Liver (tissue), 9 donors: ENCODE measurements around the gene CDH4. TPM values are rescaled to one million over a fixed set of nuclear protein-coding genes. Genes with fewer than 3 reads are reported as not detected.

Experiments
- DNase-seq: peaks from one replicate; pipeline ENCODE4 v3.0.0-alpha.2; 2017; ENCODE audit warnings: low spot score
- H3K27ac ChIP-seq, 2 donors: one replicate each; pipeline ENCODE4 v1.7.0; 2013; ENCODE audit warnings: inconsistent platforms in 2 of 2, low read length in 2 of 2, control low read depth in 1 of 2, low read depth in 1 of 2, mild to moderate bottlenecking in 1 of 2
- H3K27me3 ChIP-seq, 4 donors: one replicate each; pipeline versions ENCODE4 v1.6.1 to v1.7.0; 2013; ENCODE audit warnings: low read length in 3 of 4, inconsistent platforms in 1 of 4, mild to moderate bottlenecking in 1 of 4, moderate library complexity in 1 of 4; ENCODE audit not compliant: control insufficient read depth in 4 of 4, insufficient read depth in 4 of 4
- H3K36me3 ChIP-seq, 4 donors: one replicate each; pipeline versions ENCODE4 v1.6.1 to v1.7.0; 2013; ENCODE audit warnings: low read length in 3 of 4, mild to moderate bottlenecking in 3 of 4, low read depth in 1 of 4, moderate library complexity in 1 of 4; ENCODE audit not compliant: control insufficient read depth in 4 of 4, insufficient read depth in 3 of 4
- H3K4me1 ChIP-seq, 4 donors: one replicate each; pipeline versions ENCODE4 v1.6.1 to v1.7.0; 2013; ENCODE audit warnings: low read length in 3 of 4, mild to moderate bottlenecking in 3 of 4, moderate library complexity in 1 of 4; ENCODE audit not compliant: control insufficient read depth in 4 of 4, insufficient read depth in 4 of 4
- H3K4me3 ChIP-seq, 3 donors: one replicate each; pipeline versions ENCODE4 v1.6.1 to v1.7.0; 2013; ENCODE audit warnings: low read length in 3 of 3, control low read depth in 1 of 3, low read depth in 1 of 3, mild to moderate bottlenecking in 1 of 3
- H3K9ac ChIP-seq, 2 donors: one replicate each; pipeline ENCODE4 v1.7.0; 2013; ENCODE audit warnings: low read length in 2 of 2, mild to moderate bottlenecking in 2 of 2, moderate library complexity in 2 of 2, control low read depth in 1 of 2, low read depth in 1 of 2
- H3K9me3 ChIP-seq, 4 donors: one replicate each; pipeline versions ENCODE4 v1.6.1 to v1.7.0; 2013; ENCODE audit warnings: low read length in 3 of 4; ENCODE audit not compliant: control insufficient read depth in 4 of 4
- EGR1 ChIP-seq, 2 donors: IDR thresholded peaks; 2 replicates each; pipeline ENCODE4 v1.6.1; 2016 to 2018; ENCODE audit warnings: antibody characterized with exemption in 2 of 2, low read depth in 2 of 2
- FOXA2 ChIP-seq: IDR thresholded peaks from 2 replicates; pipeline ENCODE4 v1.6.1; 2016; ENCODE audit warnings: antibody characterized with exemption
- GABPA ChIP-seq, 2 donors: IDR thresholded peaks in 1 of 2; conservative IDR thresholded peaks in 1 of 2; 2 replicates each; pipeline ENCODE4 v1.6.1; 2016; ENCODE audit warnings: antibody characterized with exemption in 2 of 2, mild to moderate bottlenecking in 1 of 2, moderate library complexity in 1 of 2
- HNF4A ChIP-seq, 2 donors: conservative IDR thresholded peaks; 2 replicates each; pipeline ENCODE4 v1.6.1; 2016; ENCODE audit warnings: antibody characterized with exemption in 2 of 2, mild to moderate bottlenecking in 2 of 2
- NR2F2 ChIP-seq: IDR thresholded peaks from 2 replicates; pipeline ENCODE4 v1.6.1; 2016; ENCODE audit warnings: antibody characterized with exemption
- RAD21 ChIP-seq, 2 donors: IDR thresholded peaks; 2 replicates each; pipeline ENCODE4 v1.6.1; 2016; ENCODE audit warnings: antibody characterized with exemption in 2 of 2, mild to moderate bottlenecking in 2 of 2
- RXRA ChIP-seq, 2 donors: IDR thresholded peaks; 2 replicates each; pipeline ENCODE4 v1.6.1; 2017 to 2018; ENCODE audit warnings: antibody characterized with exemption in 2 of 2, mild to moderate bottlenecking in 1 of 2
- TAF1 ChIP-seq: conservative IDR thresholded peaks from 2 replicates; pipeline ENCODE4 v1.6.1; 2016; ENCODE audit warnings: antibody characterized with exemption, mild to moderate bottlenecking
- YY1 ChIP-seq: IDR thresholded peaks from 2 replicates; pipeline ENCODE4 v1.6.1; 2016; ENCODE audit warnings: antibody characterized with exemption, mild to moderate bottlenecking
- WGBS: extraction: QIAGEN DNeasy Blood & Tissue Kit; methylation state at CpG from one replicate; pipeline ENCODE4 v1.1.7; 2013; 5-methylcytosine and 5-hydroxymethylcytosine counted together
- polyA plus RNA-seq, 2 donors: library from polyadenylated mRNA; stranded (reverse) in 1 of 2; unstranded in 1 of 2; fragments of 200-250 nt in 1 of 2; fragments of >200 nt in 1 of 2; fragmentation: Nextera tagmentation in 1 of 2; extraction: Ambion mirVana in 1 of 2; gene quantifications; one replicate each; pipeline versions ENCODE4 v1.2.1 to v1.2.3, GENCODE V29; 2013 to 2015
- total RNA-seq, 2 donors: library from RNA; depleted of rRNA; stranded (reverse); fragments of >200 nt; gene quantifications; one replicate each; pipeline ENCODE4 v1.2.3, GENCODE V29; 2014
- TF ChIP-seq, protein P1 (sequence below): fragments of 150-350 bp; IDR thresholded peaks from 2 replicates; pipeline ENCODE4 v1.5.1; 2017; ENCODE audit warnings: improper control_type of control experiment, low read depth, low read length; ENCODE audit not compliant: missing input control
- TF ChIP-seq, protein P2 (sequence below): IDR thresholded peaks from 2 replicates; pipeline ENCODE4 v1.6.1; 2016; ENCODE audit warnings: antibody characterized with exemption
- TF ChIP-seq, protein P3 (sequence below): IDR thresholded peaks from 2 replicates; pipeline ENCODE4 v1.6.1; 2016; ENCODE audit warnings: antibody characterized with exemption
- TF ChIP-seq, protein P4 (sequence below): IDR thresholded peaks from 2 replicates; pipeline ENCODE4 v1.6.1; 2016; ENCODE audit warnings: antibody characterized with exemption
- donor health status: healthy.
- donor health status: healthy.
- donor health status: healthy.
- donor health status: healthy.
- donor health status: healthy.

The CDH4 gene
- total and polyA plus RNA-seq, 4 donors = 0.03 to 0.25 (median 0.19) TPM; not detected in 1

DNA sequence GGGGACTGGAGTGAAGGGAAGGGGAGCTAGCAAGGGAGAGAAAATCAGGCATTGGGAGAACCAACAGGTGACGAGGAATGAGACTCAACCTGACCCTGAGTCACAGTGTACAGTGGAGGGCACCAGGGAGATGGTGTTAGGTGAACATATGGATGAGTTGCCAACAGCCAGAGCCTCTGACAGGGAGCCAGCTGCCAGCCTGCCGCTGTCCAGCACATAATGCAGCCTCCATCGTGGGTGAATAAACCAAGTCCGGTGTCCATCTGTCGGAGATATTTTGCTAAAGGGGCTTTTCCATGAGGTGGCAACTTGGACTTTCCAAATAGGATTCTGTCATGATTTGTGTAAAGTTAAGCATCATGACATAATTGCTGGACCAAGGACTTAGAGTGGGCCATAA lies 88.1 kb downstream of the CDH4 start:
- Histone ChIP-seq H3K27me3 (peaks cover 0 to 3% (median 0%) of the 10 kb centered on the region in 4 donors), H3K4me1 (no peaks in the 10 kb centered on the region), H3K36me3 (no peaks in the 10 kb centered on the region), H3K9me3 (no peaks in the 10 kb centered on the region), H3K9ac (no peak overlapping the region), H3K27ac (no peak overlapping the region), H3K4me3 (no peak overlapping the region)
- WGBS = 70% methylated on average over 5 of the region's 5 CpGs
- no peak for DNase-seq
- TF ChIP-seq, protein P1, sequence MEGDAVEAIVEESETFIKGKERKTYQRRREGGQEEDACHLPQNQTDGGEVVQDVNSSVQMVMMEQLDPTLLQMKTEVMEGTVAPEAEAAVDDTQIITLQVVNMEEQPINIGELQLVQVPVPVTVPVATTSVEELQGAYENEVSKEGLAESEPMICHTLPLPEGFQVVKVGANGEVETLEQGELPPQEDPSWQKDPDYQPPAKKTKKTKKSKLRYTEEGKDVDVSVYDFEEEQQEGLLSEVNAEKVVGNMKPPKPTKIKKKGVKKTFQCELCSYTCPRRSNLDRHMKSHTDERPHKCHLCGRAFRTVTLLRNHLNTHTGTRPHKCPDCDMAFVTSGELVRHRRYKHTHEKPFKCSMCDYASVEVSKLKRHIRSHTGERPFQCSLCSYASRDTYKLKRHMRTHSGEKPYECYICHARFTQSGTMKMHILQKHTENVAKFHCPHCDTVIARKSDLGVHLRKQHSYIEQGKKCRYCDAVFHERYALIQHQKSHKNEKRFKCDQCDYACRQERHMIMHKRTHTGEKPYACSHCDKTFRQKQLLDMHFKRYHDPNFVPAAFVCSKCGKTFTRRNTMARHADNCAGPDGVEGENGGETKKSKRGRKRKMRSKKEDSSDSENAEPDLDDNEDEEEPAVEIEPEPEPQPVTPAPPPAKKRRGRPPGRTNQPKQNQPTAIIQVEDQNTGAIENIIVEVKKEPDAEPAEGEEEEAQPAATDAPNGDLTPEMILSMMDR = no peak
- TF ChIP-seq HNF4A (conservative IDR thresholded peaks at IDR 0.05) (no peak), RXRA (IDR thresholded peaks at IDR 0.05) (no peak), TAF1 (no peak), RAD21 (IDR thresholded peaks at IDR 0.05) (no peak), YY1 (no peak)
- TF ChIP-seq, protein P2, sequence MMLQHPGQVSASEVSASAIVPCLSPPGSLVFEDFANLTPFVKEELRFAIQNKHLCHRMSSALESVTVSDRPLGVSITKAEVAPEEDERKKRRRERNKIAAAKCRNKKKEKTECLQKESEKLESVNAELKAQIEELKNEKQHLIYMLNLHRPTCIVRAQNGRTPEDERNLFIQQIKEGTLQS = no peak
- TF ChIP-seq, protein P3, sequence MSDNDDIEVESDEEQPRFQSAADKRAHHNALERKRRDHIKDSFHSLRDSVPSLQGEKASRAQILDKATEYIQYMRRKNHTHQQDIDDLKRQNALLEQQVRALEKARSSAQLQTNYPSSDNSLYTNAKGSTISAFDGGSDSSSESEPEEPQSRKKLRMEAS = no peak

DNA sequence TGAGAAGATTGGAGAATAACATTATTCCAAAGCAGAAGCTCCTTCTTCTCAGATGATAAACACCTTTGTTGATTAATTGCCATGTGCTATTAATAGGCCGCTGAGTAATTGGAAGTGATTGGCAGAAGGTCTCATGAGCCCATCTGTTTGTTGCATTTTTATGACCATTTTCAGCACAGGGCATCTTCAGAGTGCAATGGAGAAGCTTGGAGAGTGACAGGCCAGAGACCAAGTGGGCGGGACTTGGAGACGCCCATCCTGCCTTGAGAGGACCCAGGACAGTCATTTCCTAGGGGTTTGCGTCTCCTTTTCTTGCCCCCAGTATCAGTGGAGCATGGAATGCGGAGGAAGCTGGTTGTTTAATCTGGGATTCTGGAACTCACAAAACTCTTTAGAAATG lies 89.5 kb downstream of the CDH4 start:
- no peak overlapping the region for H3K9ac ChIP-seq
- no peak overlapping the region for H3K4me3 ChIP-seq
- H3K27ac ChIP-seq = no peak overlapping the region
- DNase-seq = no peak
- peaks cover 0 to 3% (median 0%) of the 10 kb centered on the region in 4 donors for H3K27me3 ChIP-seq
- no peaks in the 10 kb centered on the region for H3K36me3 ChIP-seq
- H3K9me3 ChIP-seq = no peaks in the 10 kb centered on the region
- TF ChIP-seq EGR1 (IDR thresholded peaks at IDR 0.05; ENCODE audit: low read depth in 2 of 2) (no peak), GABPA (IDR thresholded peaks at IDR 0.05 in 1 of 2, conservative IDR thresholded peaks at IDR 0.05 in 1 of 2) (no peak), TAF1 (no peak), RAD21 (IDR thresholded peaks at IDR 0.05) (no peak), RXRA (IDR thresholded peaks at IDR 0.05) (no peak), HNF4A (conservative IDR thresholded peaks at IDR 0.05) (no peak), FOXA2 (no peak)
- TF ChIP-seq, protein P3 = no peak
- 80% methylated on average over 5 of the region's 5 CpGs for WGBS
- H3K4me1 ChIP-seq = no peaks in the 10 kb centered on the region

DNA sequence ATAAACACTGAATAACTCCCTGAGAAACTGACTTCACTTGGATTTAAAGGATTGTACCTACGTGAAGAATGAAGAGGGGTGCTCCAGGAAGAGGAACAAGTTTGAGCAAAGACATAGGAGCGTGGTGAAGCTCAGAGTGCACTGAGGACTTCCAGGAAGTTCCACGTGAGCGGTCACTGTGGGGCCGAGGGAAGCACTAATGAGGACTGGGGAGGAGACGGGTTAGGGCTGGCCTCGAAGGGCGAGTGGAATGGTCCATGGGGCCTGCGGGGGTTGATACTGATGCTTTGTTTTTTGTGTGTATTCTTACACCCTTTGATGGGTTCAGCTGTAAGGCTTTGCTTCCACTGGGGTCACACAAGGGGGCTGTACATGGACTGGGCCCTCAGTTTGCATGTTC lies 91.9 kb downstream of the CDH4 start:
- 60% methylated on average over 9 of the region's 9 CpGs for WGBS
- no peak for DNase-seq
- Histone ChIP-seq H3K9me3 (no peaks in the 10 kb centered on the region), H3K36me3 (no peaks in the 10 kb centered on the region), H3K27me3 (peaks cover 0 to 3% (median 0%) of the 10 kb centered on the region in 4 donors), H3K4me3 (no peak overlapping the region), H3K27ac (no peak overlapping the region), H3K9ac (no peak overlapping the region), H3K4me1 (no peaks in the 10 kb centered on the region)
- TF ChIP-seq RXRA (IDR thresholded peaks at IDR 0.05) (no peak), RAD21 (IDR thresholded peaks at IDR 0.05) (no peak), NR2F2 (no peak), TAF1 (no peak), HNF4A (conservative IDR thresholded peaks at IDR 0.05) (no peak)
- TF ChIP-seq, protein P2 = no peak
- TF ChIP-seq, protein P4, sequence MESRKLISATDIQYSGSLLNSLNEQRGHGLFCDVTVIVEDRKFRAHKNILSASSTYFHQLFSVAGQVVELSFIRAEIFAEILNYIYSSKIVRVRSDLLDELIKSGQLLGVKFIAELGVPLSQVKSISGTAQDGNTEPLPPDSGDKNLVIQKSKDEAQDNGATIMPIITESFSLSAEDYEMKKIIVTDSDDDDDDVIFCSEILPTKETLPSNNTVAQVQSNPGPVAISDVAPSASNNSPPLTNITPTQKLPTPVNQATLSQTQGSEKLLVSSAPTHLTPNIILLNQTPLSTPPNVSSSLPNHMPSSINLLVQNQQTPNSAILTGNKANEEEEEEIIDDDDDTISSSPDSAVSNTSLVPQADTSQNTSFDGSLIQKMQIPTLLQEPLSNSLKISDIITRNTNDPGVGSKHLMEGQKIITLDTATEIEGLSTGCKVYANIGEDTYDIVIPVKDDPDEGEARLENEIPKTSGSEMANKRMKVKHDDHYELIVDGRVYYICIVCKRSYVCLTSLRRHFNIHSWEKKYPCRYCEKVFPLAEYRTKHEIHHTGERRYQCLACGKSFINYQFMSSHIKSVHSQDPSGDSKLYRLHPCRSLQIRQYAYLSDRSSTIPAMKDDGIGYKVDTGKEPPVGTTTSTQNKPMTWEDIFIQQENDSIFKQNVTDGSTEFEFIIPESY = no peak
